Thoracic aorta (tissue), 2 donors: ENCODE results near the gene SPHK2. TPM values are rescaled to one million over a fixed set of nuclear protein-coding genes. Genes with fewer than 3 reads are reported as not detected.
"Not testable (repeated sequence)": the region's sequence is repeated elsewhere in the genome, so short reads cannot be mapped to it uniquely, and the experiment has no call there.

Experiments
- ATAC-seq: fragments of 150-250 bp; one replicate; pipeline ENCODE4 v1.8.0; 2017; ENCODE audit warnings: low read depth; ENCODE audit not compliant: insufficient number of reproducible peaks, low FRiP score
- DNase-seq: peaks from one replicate; pipeline ENCODE4 v3.0.0-alpha.2; 2020; ENCODE audit warnings: low spot score
- H3K27ac ChIP-seq, 2 donors: fragments of 200-600 bp; sonication (generic); 1 replicate in 1 of 2; 2 replicates in 1 of 2; pipeline ENCODE4 v1.5.1; 2016; ENCODE audit warnings: mild to moderate bottlenecking in 2 of 2, moderate library complexity in 2 of 2
- H3K27me3 ChIP-seq: fragments of 200-600 bp; sonication (generic); replicated peaks from 2 replicates; pipeline ENCODE4 v1.6.0; 2016; ENCODE audit warnings: mild to moderate bottlenecking; ENCODE audit not compliant: insufficient read depth
- H3K36me3 ChIP-seq: fragments of 200-600 bp; sonication (generic); one replicate; pipeline ENCODE4 v1.5.1; 2016
- H3K4me1 ChIP-seq, 2 donors: fragments of 200-600 bp; sonication (generic); 1 replicate in 1 of 2; 2 replicates in 1 of 2; pipeline versions ENCODE4 v1.5.1 to v1.6.0; 2016; ENCODE audit warnings: low read depth in 2 of 2, mild to moderate bottlenecking in 1 of 2; ENCODE audit not compliant: control insufficient read depth in 1 of 2
- H3K4me3 ChIP-seq: fragments of 200-600 bp; sonication (generic); 2 replicates; pipeline ENCODE4 v1.5.1; 2016; ENCODE audit warnings: mild to moderate bottlenecking
- H3K9me3 ChIP-seq: fragments of 200-600 bp; sonication (generic); 2 replicates; pipeline ENCODE4 v1.5.1; 2016
- total RNA-seq, 2 donors: library from RNA; depleted of rRNA; stranded (reverse); fragments of >200 nt; gene quantifications; one replicate each; pipeline versions ENCODE4 v1.1.0 to v1.2.3, GENCODE V29; 2016
- TF ChIP-seq, protein P1 (sequence below): fragments of 200-600 bp; sonication (generic); IDR thresholded peaks from one replicate; pipeline ENCODE4 v1.5.1; 2019; ENCODE audit warnings: antibody characterized with exemption

Gene SPHK2
- total RNA-seq, 2 donors from 2014 or later: 16.2 to 49.0 TPM

DNA sequence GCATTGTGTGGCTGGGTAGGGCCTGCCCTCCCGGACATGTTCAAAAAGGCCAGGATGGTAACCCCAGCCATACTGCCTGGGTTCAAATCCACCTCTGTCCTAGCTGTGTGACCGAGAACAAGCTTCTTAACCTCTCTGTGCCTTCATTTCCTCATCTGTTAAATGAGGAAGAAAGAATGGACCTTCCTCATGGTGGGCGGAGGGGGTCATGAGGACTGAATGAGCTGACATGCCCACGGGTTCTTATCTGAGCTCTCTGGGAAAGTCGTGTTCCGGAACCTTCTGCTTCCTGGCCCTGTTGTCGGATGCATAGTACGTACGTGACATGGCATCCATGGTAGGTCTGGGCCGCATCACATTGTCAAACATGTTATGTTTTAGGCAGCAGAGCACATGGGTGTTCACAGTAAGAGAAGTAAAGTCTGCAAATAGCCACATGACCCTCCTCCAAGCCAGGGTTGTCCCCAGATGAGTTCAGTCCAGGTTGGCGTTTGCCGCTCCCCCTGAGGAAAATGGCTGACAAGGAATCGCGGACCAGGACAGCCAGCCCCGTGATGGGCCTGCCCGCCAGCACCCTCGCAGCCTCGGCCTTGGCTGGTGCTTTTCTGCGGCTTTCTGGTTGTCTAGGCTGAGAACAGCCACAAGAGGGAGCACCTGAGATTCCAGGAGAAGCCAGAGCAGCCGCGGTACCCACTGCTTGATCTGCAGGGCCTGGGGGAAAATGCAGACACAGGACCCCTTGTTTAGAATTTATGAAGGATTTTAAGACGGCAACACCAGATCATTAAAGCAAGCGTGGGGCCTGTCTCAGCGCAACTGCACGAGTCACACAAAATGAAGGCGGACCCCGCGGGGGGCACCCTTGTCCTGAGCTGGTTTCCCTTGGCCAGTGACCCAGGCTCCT lies 55.9 kb downstream of the SPHK2 start:
- peak; percentile 49 for DNase-seq
- H3K4me1 ChIP-seq: peaks cover 0 to 3% of the 10 kb centered on the region in 2 donors
- H3K4me3 ChIP-seq: peak overlapping the region; percentile 20
- H3K36me3 ChIP-seq: no peaks in the 10 kb centered on the region
- peak; percentile 46 for ATAC-seq
- TF ChIP-seq, protein P1, sequence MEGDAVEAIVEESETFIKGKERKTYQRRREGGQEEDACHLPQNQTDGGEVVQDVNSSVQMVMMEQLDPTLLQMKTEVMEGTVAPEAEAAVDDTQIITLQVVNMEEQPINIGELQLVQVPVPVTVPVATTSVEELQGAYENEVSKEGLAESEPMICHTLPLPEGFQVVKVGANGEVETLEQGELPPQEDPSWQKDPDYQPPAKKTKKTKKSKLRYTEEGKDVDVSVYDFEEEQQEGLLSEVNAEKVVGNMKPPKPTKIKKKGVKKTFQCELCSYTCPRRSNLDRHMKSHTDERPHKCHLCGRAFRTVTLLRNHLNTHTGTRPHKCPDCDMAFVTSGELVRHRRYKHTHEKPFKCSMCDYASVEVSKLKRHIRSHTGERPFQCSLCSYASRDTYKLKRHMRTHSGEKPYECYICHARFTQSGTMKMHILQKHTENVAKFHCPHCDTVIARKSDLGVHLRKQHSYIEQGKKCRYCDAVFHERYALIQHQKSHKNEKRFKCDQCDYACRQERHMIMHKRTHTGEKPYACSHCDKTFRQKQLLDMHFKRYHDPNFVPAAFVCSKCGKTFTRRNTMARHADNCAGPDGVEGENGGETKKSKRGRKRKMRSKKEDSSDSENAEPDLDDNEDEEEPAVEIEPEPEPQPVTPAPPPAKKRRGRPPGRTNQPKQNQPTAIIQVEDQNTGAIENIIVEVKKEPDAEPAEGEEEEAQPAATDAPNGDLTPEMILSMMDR: peak; percentile 88
- no peaks in the 10 kb centered on the region for H3K9me3 ChIP-seq
- H3K27ac ChIP-seq: no peak overlapping the region
- no peaks in the 10 kb centered on the region for H3K27me3 ChIP-seq

DNA sequence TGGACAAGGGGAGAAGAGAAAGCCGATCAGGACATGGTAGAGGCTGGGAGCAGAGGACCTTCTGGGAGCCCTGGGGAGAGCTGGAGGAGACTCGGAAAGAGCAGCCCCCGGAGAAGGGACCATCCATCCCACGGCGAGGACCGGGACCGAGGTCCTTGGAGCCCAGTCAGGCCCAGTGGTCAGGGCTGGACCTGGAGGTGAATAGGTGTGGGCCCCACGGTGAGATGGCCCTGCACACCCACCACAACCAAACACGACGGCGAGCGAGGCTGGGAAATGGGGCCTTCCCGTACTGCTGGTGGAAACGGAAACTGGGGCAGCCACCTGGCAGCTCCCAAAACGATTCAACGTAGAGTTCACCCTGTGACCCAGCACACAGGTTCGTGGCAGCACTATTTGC lies 57.2 kb downstream of the SPHK2 start:
- H3K27ac ChIP-seq: no peak overlapping the region
- ATAC-seq (no peak), DNase-seq (no peak)
- peaks cover 0 to 3% of the 10 kb centered on the region in 2 donors for H3K4me1 ChIP-seq
- TF ChIP-seq, protein P1: no peak
- H3K27me3 ChIP-seq: no peaks in the 10 kb centered on the region
- H3K36me3 ChIP-seq: no peaks in the 10 kb centered on the region
- no peak overlapping the region for H3K4me3 ChIP-seq
- H3K9me3 ChIP-seq: no peaks in the 10 kb centered on the region

DNA sequence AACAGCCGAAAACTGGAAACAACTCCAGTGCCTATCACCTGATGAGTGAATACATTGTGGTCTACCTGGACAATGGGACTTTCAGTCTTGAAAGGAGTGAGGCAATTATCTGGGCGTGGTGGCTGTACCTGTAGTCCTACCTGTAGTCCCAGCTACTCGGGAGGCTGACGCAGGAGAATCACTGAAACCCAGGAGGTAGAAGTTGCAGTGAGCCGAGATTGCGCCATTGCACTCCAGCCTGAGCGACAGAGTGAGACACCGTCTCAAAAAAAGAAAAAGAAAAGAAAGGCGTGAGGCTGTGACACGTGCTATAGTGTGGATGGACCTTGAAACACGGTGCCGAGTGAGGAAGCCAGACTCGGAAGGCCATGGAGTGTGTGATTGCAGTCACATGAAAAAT lies 57.6 kb downstream of the SPHK2 start:
- no peak overlapping the region for H3K4me3 ChIP-seq
- peaks cover 0 to 3% of the 10 kb centered on the region in 2 donors for H3K4me1 ChIP-seq
- no peaks in the 10 kb centered on the region for H3K27me3 ChIP-seq
- DNase-seq (no peak), ATAC-seq (no peak)
- H3K27ac ChIP-seq: no peak overlapping the region
- TF ChIP-seq, protein P1: no peak
- H3K36me3 ChIP-seq: no peaks in the 10 kb centered on the region
- no peaks in the 10 kb centered on the region for H3K9me3 ChIP-seq

DNA sequence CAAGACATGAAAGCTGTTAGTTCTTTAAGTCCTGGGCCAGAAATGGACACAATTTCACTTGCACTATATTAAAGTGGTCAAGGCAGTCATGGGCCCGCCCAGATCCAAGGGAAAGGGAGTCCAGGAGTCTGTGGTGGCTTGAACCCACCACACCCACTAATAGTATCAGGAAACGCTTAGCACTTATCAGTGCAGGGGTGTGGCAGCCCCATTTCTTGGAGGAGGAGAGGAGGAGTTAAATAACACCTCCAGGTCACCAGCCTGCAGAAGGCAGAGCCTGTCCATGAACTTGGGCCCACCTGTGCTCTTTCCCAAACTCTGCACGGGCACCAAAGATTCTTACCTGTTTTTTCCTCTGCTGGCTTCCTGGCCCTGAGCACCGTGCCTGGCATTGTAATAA lies 58.9 kb downstream of the SPHK2 start:
- TF ChIP-seq, protein P1: no peak
- no peak for ATAC-seq

DNA sequence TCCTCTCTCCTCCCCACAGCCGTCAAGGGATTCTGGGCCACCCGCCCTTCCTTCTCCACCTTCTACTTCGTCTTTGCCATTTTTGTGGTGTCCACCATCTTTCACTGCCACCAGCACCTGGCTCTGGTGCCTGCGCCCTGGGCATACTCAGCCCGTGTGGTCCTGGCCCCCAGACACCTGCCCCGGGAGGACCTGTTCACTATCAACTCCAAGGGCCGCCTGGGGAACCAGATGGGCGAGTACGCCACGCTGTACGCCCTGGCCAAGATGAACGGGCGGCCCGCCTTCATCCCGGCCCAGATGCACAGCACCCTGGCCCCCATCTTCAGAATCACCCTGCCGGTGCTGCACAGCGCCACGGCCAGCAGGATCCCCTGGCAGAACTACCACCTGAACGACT lies 60.7 kb downstream of the SPHK2 start:
- DNase-seq, H3K36me3 ChIP-seq, H3K9me3 ChIP-seq, H3K4me1 ChIP-seq, H3K27ac ChIP-seq, H3K27me3 ChIP-seq, ATAC-seq, H3K4me3 ChIP-seq: not testable (repeated sequence)

More for the DNA sequence above, 58.9 kb downstream of the SPHK2 start:
- no peak for DNase-seq
- Histone ChIP-seq H3K36me3 (no peaks in the 10 kb centered on the region), H3K27me3 (no peaks in the 10 kb centered on the region), H3K27ac (no peak overlapping the region), H3K4me3 (no peak overlapping the region), H3K4me1 (peaks cover 0 to 3% of the 10 kb centered on the region in 2 donors), H3K9me3 (no peaks in the 10 kb centered on the region)

Other genes with a start within 250 kb of the SPHK2 start
- 10 to 100 TPM; 65.6 to 79.9 TPM for gene KDELR1, start 228.0 kb upstream of the SPHK2 start, total RNA-seq
- gene GRIN2D, start 225.8 kb upstream of the SPHK2 start, total RNA-seq: under 1 TPM in 1 of 2 donors, not detected in 1; 0.68 TPM
- 10 to 100 TPM; 17.5 to 38.3 TPM for gene GRWD1, start 173.5 kb upstream of the SPHK2 start, total RNA-seq
- 1 to 10 TPM in 1 of 2 donors, under 1 TPM in 1; 0.27 to 1.2 TPM for gene KCNJ14, start 163.9 kb upstream of the SPHK2 start, total RNA-seq
- 10 to 100 TPM; 50.6 to 79.4 TPM for gene CYTH2, start 150.1 kb upstream of the SPHK2 start, total RNA-seq
- 1 to 10 TPM in 1 of 2 donors, under 1 TPM in 1; 0.41 to 4.5 TPM for gene LMTK3, start 107.7 kb upstream of the SPHK2 start, total RNA-seq
- gene SULT2B1, start 67.3 kb upstream of the SPHK2 start, total RNA-seq: not detected
- gene SPACA4, start 12.8 kb upstream of the SPHK2 start, total RNA-seq: not detected
- gene FAM83E, start 4.4 kb upstream of the SPHK2 start, total RNA-seq: 1 to 10 TPM in 1 of 2 donors, not detected in 1; 2.0 TPM
- gene RPL18, start 328 bp upstream of the SPHK2 start, total RNA-seq: 1,000 to 10,000 TPM; 1,120 to 1,389 TPM
- gene DBP, start 17.9 kb downstream of the SPHK2 start, total RNA-seq: 10 to 100 TPM in 1 of 2 donors, 1 to 10 TPM in 1; 3.9 to 15.0 TPM
- gene CA11, start 26.7 kb downstream of the SPHK2 start, total RNA-seq: 1 to 10 TPM; 3.0 to 4.6 TPM
- 1 to 10 TPM in 1 of 2 donors, under 1 TPM in 1; 0.54 to 2.8 TPM for gene NTN5, start 53.5 kb downstream of the SPHK2 start, total RNA-seq
- gene FUT2, start 76.5 kb downstream of the SPHK2 start, total RNA-seq: 1 to 10 TPM in 1 of 2 donors, not detected in 1; 2.3 TPM
- gene MAMSTR, start 100.2 kb downstream of the SPHK2 start, total RNA-seq: not detected
- 10 to 100 TPM; 11.6 to 12.3 TPM for gene RASIP1, start 121.1 kb downstream of the SPHK2 start, total RNA-seq
- not detected for gene IZUMO1, start 127.4 kb downstream of the SPHK2 start, total RNA-seq
- gene FUT1, start 133.1 kb downstream of the SPHK2 start, total RNA-seq: under 1 TPM; 0.27 to 0.99 TPM
- gene FGF21, start 136.0 kb downstream of the SPHK2 start, total RNA-seq: not detected
- 10 to 100 TPM; 26.5 to 38.4 TPM for gene BCAT2, start 191.5 kb downstream of the SPHK2 start, total RNA-seq
- 10 to 100 TPM; 10.2 to 16.8 TPM for gene HSD17B14, start 217.0 kb downstream of the SPHK2 start, total RNA-seq
- 10 to 100 TPM; 45.1 to 45.2 TPM for gene PLEKHA4, start 249.1 kb downstream of the SPHK2 start, total RNA-seq